Transverse colon (tissue), 3 donors: ENCODE data around the gene GPR83.

Experiments used
- CTCF ChIP-seq, 5 experiments: fragments of 200-600 bp in 3 of 5; fragments of 450-650 bp in 2 of 5; sonication (generic) in 3 of 5; IDR thresholded peaks; 1 replicate in 2 of 5; 2 replicates in 3 of 5; pipeline ENCODE4 v1.5.1; 2016 to 2017; ENCODE audit warnings: antibody characterized with exemption in 5 of 5, inconsistent platforms in 3 of 5, mild to moderate bottlenecking in 2 of 5, moderate library complexity in 1 of 5
- POLR2A ChIP-seq: fragments of 450-650 bp; IDR thresholded peaks from one replicate; pipeline ENCODE4 v1.6.1; 2016; ENCODE audit warnings: antibody characterized with exemption, mild to moderate bottlenecking, moderate library complexity

GRCh38 chr11:94336033-94336432 lies 65.2 kb downstream of the GPR83 start:
- TF ChIP-seq POLR2A, result no peak
- TF ChIP-seq CTCF (IDR thresholded peaks at IDR 0.05), result no peak
